Liver (tissue), 3 donors: ENCODE results near the gene ITGA2.

Source experiments
- ATF3 ChIP-seq: IDR thresholded peaks from 2 replicates; pipeline ENCODE4 v1.6.1; 2016; ENCODE audit warnings: antibody characterized with exemption
- CTCF ChIP-seq: fragments of 150-350 bp; IDR thresholded peaks from 2 replicates; pipeline ENCODE4 v1.5.1; 2017; ENCODE audit warnings: improper control_type of control experiment, low read depth, low read length; ENCODE audit not compliant: missing input control
- GABPA ChIP-seq, 2 donors: IDR thresholded peaks in 1 of 2; conservative IDR thresholded peaks in 1 of 2; 2 replicates each; pipeline ENCODE4 v1.6.1; 2016; ENCODE audit warnings: antibody characterized with exemption in 2 of 2, mild to moderate bottlenecking in 1 of 2, moderate library complexity in 1 of 2
- JUND ChIP-seq, 2 donors: IDR thresholded peaks; 2 replicates each; pipeline ENCODE4 v1.6.1; 2016; ENCODE audit warnings: antibody characterized with exemption in 2 of 2
- MAX ChIP-seq: IDR thresholded peaks from 2 replicates; pipeline ENCODE4 v1.6.1; 2016; ENCODE audit warnings: antibody characterized with exemption
- NR2F2 ChIP-seq: IDR thresholded peaks from 2 replicates; pipeline ENCODE4 v1.6.1; 2016; ENCODE audit warnings: antibody characterized with exemption
- RAD21 ChIP-seq, 2 donors: IDR thresholded peaks; 2 replicates each; pipeline ENCODE4 v1.6.1; 2016; ENCODE audit warnings: antibody characterized with exemption in 2 of 2, mild to moderate bottlenecking in 2 of 2
- REST ChIP-seq: IDR thresholded peaks from 2 replicates; pipeline ENCODE4 v1.6.1; 2016; ENCODE audit warnings: antibody characterized with exemption, mild to moderate bottlenecking
- RXRA ChIP-seq, 2 donors: IDR thresholded peaks; 2 replicates each; pipeline ENCODE4 v1.6.1; 2017 to 2018; ENCODE audit warnings: antibody characterized with exemption in 2 of 2, mild to moderate bottlenecking in 1 of 2
- SP1 ChIP-seq: IDR thresholded peaks from 2 replicates; pipeline ENCODE4 v1.6.1; 2018; ENCODE audit warnings: antibody characterized with exemption, mild to moderate bottlenecking
- TAF1 ChIP-seq: conservative IDR thresholded peaks from 2 replicates; pipeline ENCODE4 v1.6.1; 2016; ENCODE audit warnings: antibody characterized with exemption, mild to moderate bottlenecking
- YY1 ChIP-seq: IDR thresholded peaks from 2 replicates; pipeline ENCODE4 v1.6.1; 2016; ENCODE audit warnings: antibody characterized with exemption, mild to moderate bottlenecking
- ZBTB33 ChIP-seq: IDR thresholded peaks from 2 replicates; pipeline ENCODE4 v1.6.1; 2016; ENCODE audit warnings: antibody characterized with exemption
- donor health status: healthy.
- donor health status: healthy.

- TF ChIP-seq YY1 (no peak), RAD21 (IDR thresholded peaks at IDR 0.05) (no peak), CTCF (no peak), TAF1 (no peak), REST (no peak), GABPA (IDR thresholded peaks at IDR 0.05 in 1 of 2, conservative IDR thresholded peaks at IDR 0.05 in 1 of 2) (no peak), SP1 (no peak), NR2F2 (no peak), ATF3 (no peak), MAX (no peak), JUND (IDR thresholded peaks at IDR 0.05) (no peak), RXRA (IDR thresholded peaks at IDR 0.05) (no peak), ZBTB33 (no peak)
These were observed 110.4 kb downstream of the ITGA2 start for GRCh38 chr5:53099546-53099945.
